GM19023 (cell line): Measurements from ENCODE around the gene DMRTC2.

Experiments used
- ATAC-seq: cut with Tn5 transposase; IDR thresholded peaks from one replicate; pipeline ENCODE4 v1.9.1; 2021; ENCODE audit warnings: mild to moderate bottlenecking, moderate library complexity; ENCODE audit not compliant: unreplicated experiment

DMRTC2 gene

GRCh38 chr19:41887711-41888382 is 43.0 kb downstream of the DMRTC2 start:
- ATAC-seq = no peak

GRCh38 chr19:41888926-41889325 is 44.1 kb downstream of the DMRTC2 start:
- no peak for ATAC-seq

GRCh38 chr19:41889896-41890295 is 45.1 kb downstream of the DMRTC2 start:
- ATAC-seq = no peak

GRCh38 chr19:41890936-41891335 is 46.1 kb downstream of the DMRTC2 start:
- no peak for ATAC-seq

GRCh38 chr19:41892173-41892902 is 47.5 kb downstream of the DMRTC2 start:
- ATAC-seq = no peak

- no peak for ATAC-seq
Observed at GRCh38 chr19:41893899-41894298, 49.1 kb downstream of the DMRTC2 start.

- no peak for ATAC-seq
Observed at GRCh38 chr19:41894350-41894749, 49.5 kb downstream of the DMRTC2 start.

- ATAC-seq = no peak
Observed at GRCh38 chr19:41895745-41896580, 51.1 kb downstream of the DMRTC2 start.

- no peak for ATAC-seq
Observed at GRCh38 chr19:41896581-41896942, 51.7 kb downstream of the DMRTC2 start.

- ATAC-seq = no peak
Observed at GRCh38 chr19:41897181-41897580, 52.3 kb downstream of the DMRTC2 start.

- no peak for ATAC-seq
Observed at GRCh38 chr19:41897820-41898219, 53.0 kb downstream of the DMRTC2 start.

GRCh38 chr19:41898235-41898634 is 53.4 kb downstream of the DMRTC2 start:
- ATAC-seq = no peak
